SK-N-SH treated with all-trans-retinoic acid at 6 μM for 48 hours (cell line): Measurements from ENCODE around the gene ITGB3.

Experiments
- ATAC-seq: fragments of 200-7000 bp; cut with Tn5 transposase; 3 replicates; pipeline ENCODE4 v1.9.1; 2020; ENCODE audit warnings: mild to moderate bottlenecking, moderate library complexity
- CSDC2 ChIP-seq: fragments of 250-450 bp; sonication (Bioruptor Pico); IDR thresholded peaks from 2 replicates; pipeline ENCODE4 v1.5.0; 2020; ENCODE audit warnings: mild to moderate bottlenecking, moderate library complexity
- CSRNP3 ChIP-seq: fragments of 250-450 bp; sonication (Bioruptor Pico); IDR thresholded peaks from 2 replicates; pipeline ENCODE4 v1.5.1; 2021; ENCODE audit warnings: mild to moderate bottlenecking, moderate library complexity
- ESRRG ChIP-seq: fragments of 250-450 bp; sonication (Bioruptor Pico); IDR thresholded peaks from 2 replicates; pipeline ENCODE4 v1.6.1; 2021; ENCODE audit warnings: mild to moderate bottlenecking
- ISL1 ChIP-seq: fragments of 250-450 bp; sonication (Bioruptor Pico); IDR thresholded peaks from 2 replicates; pipeline ENCODE4 v2.1.2; 2022; ENCODE audit warnings: mild to moderate bottlenecking, moderate library complexity
- OSR1 ChIP-seq: fragments of 250-450 bp; sonication (Bioruptor Pico); IDR thresholded peaks from 2 replicates; pipeline ENCODE4 v1.8.0; 2022; ENCODE audit warnings: moderate library complexity, mild to moderate bottlenecking, inconsistent platforms
- PATZ1 ChIP-seq: fragments of 250-450 bp; sonication (Bioruptor Pico); IDR thresholded peaks from 2 replicates; pipeline ENCODE4 v1.8.0; 2020; ENCODE audit warnings: mild to moderate bottlenecking, moderate library complexity, borderline replicate concordance
- POU6F1 ChIP-seq: fragments of 250-450 bp; sonication (Bioruptor Pico); IDR thresholded peaks from 2 replicates; pipeline ENCODE4 v1.8.0; 2021; ENCODE audit warnings: low read depth, mild to moderate bottlenecking, moderate library complexity, borderline replicate concordance
- PPARA ChIP-seq: fragments of 250-450 bp; sonication (Bioruptor Pico); IDR thresholded peaks from 2 replicates; pipeline ENCODE4 v1.5.0; 2020; ENCODE audit warnings: mild to moderate bottlenecking, borderline replicate concordance
- SNAI2 ChIP-seq: fragments of 250-450 bp; sonication (Bioruptor Pico); IDR thresholded peaks from 2 replicates; pipeline ENCODE4 v1.5.0; 2020; ENCODE audit warnings: mild to moderate bottlenecking, moderate library complexity
- ZFP30 ChIP-seq: fragments of 450-650 bp; formaldehyde crosslinking; IDR thresholded peaks from 2 replicates; pipeline ENCODE4 v1.5.0; 2022; ENCODE audit warnings: mild to moderate bottlenecking, moderate library complexity
- ZNF70 ChIP-seq: fragments of 450-650 bp; formaldehyde crosslinking; IDR thresholded peaks from 2 replicates; pipeline ENCODE4 v1.5.0; 2020; ENCODE audit warnings: mild to moderate bottlenecking, moderate library complexity
- TF ChIP-seq, protein P1 (sequence below): fragments of 250-450 bp; sonication (Bioruptor Pico); IDR thresholded peaks from 2 replicates; pipeline ENCODE4 v1.5.0; 2020; ENCODE audit warnings: mild to moderate bottlenecking, moderate library complexity

The ITGB3 gene

DNA sequence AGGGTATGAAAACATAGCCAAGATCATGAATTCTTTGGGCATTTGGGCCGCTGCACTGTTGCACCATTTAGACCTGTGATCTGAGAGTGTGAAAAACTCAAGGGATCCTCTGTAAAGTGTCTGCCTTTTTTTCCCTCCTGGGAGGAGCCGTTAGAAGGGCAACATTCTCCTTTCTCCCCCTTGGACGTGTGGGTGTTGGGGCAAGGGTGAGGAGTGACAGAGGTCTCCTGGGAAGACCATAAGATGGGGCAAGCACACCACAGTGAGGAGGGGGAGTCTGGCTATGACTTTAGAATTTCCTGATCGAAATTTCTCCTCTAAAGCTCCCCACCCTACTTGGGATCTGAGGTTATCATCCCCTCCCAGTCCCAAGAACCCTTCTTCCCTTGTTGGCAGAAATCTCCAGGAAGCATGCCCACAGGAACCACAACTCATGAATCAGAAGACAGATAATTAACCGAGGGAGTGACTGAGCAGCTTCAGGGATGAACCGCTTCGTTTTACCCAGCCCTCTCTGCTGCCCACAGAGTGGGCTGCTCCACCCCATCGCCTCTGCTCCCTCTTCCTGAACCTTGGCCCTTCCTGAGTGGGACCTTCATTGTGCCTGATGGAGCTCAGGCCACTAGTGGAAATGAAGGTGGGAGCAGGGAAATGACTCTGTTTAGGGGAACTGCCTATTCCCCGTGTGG is 4.2 kb downstream of the ITGB3 start:
- peak; percentile 70 for ATAC-seq
- TF ChIP-seq POU6F1 (CRISPR knock-in tag) (no peak), PATZ1 (CRISPR knock-in tag) (peak; percentile 26; the same call in 1 of the 2 replicates)
- TF ChIP-seq, protein P1, sequence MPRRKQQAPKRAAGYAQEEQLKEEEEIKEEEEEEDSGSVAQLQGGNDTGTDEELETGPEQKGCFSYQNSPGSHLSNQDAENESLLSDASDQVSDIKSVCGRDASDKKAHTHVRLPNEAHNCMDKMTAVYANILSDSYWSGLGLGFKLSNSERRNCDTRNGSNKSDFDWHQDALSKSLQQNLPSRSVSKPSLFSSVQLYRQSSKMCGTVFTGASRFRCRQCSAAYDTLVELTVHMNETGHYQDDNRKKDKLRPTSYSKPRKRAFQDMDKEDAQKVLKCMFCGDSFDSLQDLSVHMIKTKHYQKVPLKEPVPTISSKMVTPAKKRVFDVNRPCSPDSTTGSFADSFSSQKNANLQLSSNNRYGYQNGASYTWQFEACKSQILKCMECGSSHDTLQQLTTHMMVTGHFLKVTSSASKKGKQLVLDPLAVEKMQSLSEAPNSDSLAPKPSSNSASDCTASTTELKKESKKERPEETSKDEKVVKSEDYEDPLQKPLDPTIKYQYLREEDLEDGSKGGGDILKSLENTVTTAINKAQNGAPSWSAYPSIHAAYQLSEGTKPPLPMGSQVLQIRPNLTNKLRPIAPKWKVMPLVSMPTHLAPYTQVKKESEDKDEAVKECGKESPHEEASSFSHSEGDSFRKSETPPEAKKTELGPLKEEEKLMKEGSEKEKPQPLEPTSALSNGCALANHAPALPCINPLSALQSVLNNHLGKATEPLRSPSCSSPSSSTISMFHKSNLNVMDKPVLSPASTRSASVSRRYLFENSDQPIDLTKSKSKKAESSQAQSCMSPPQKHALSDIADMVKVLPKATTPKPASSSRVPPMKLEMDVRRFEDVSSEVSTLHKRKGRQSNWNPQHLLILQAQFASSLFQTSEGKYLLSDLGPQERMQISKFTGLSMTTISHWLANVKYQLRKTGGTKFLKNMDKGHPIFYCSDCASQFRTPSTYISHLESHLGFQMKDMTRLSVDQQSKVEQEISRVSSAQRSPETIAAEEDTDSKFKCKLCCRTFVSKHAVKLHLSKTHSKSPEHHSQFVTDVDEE (CRISPR knock-in tag): no peak

GRCh38 chr17:47262586-47262985 is 9.0 kb downstream of the ITGB3 start:
- ATAC-seq: no peak
- TF ChIP-seq CSRNP3 (CRISPR knock-in tag) (no peak), CSDC2 (no peak), ISL1 (no peak), ESRRG (CRISPR knock-in tag) (no peak), ZNF70 (no peak)

DNA sequence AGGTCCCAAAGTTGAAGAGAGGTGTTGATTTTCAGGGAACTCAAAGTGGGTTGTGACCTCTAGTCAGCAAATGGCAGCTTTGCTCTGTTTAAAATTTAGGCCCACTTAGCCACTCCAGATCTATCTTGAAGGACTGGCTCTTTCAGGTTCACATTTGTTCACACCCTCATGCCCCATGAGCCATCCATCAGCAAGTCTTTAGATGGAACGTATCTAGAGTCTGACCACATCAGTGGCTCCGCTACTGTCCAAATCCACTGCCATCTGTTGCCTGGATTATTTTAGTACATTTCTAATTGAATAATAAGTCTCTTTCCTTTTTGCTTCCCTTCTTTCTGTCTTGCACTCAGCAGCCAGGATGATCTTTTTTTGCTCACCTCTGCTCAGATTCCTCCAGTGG is 10.5 kb downstream of the ITGB3 start:
- TF ChIP-seq ZFP30 (no peak), SNAI2 (no peak), PPARA (CRISPR knock-in tag) (no peak), ESRRG (CRISPR knock-in tag) (no peak)
- TF ChIP-seq, protein P1 (CRISPR knock-in tag): no peak
- ATAC-seq: no peak

DNA sequence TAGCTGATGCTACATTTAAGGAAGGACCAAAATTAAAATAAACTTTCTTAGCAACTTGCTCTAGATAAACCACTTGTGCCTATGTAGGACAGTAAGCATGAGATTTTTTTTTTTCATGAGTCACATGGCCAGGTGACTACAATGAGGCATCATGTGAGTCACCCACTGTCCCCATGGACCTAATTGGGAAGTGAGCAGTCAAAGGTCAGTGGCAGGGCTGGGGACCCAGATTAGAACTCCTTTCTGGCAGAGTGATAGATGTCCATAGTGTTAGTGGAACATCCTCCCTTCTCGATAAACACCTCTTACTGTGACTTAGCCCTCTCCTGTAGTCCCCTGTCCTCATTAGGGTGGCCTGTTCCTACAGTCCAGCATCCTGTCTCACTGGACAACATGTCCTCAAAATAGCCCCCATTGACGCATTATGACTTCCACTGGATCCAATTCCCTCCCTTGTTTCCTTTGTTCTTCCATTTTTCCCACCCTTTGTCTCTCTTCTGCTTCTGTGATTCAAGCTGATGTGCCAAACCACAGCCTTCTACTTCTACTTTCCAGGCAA is 12.4 kb downstream of the ITGB3 start:
- peak; percentile 35 for ATAC-seq
- no peak for TF ChIP-seq POU6F1 (CRISPR knock-in tag)
- TF ChIP-seq ZFP30: no peak
- no peak for TF ChIP-seq OSR1
